Ovary (tissue), 9 donors: ENCODE results near the gene SOX5. TPM values are rescaled to one million over a fixed set of nuclear protein-coding genes. Genes with fewer than 3 reads are reported as not detected.

Source experiments
- DNase-seq, 5 donors: peaks; one replicate each; pipeline ENCODE4 v3.0.0-alpha.2; 2019 to 2020
- H3K27ac ChIP-seq, 2 donors: fragments of 200-600 bp; one replicate each; pipeline versions ENCODE4 v1.5.1 to v1.8.0; 2019 to 2022
- H3K27me3 ChIP-seq: fragments of 200-600 bp; one replicate; pipeline ENCODE4 v1.8.0; 2022
- H3K36me3 ChIP-seq: fragments of 200-600 bp; sonication (generic); one replicate; pipeline ENCODE4 v1.5.1; 2019
- H3K4me1 ChIP-seq: one replicate; pipeline ENCODE4 v1.8.1; 2013; ENCODE audit warnings: mild to moderate bottlenecking, moderate library complexity; ENCODE audit not compliant: insufficient read depth
- H3K4me3 ChIP-seq: fragments of 200-600 bp; sonication (generic); one replicate; pipeline ENCODE4 v1.5.1; 2017
- H3K9me3 ChIP-seq, 2 donors: fragments of 200-600 bp in 1 of 2; sonication (generic) in 1 of 2; one replicate each; pipeline versions ENCODE4 v1.5.1 to v1.8.1; 2013 to 2019; ENCODE audit warnings: mild to moderate bottlenecking in 1 of 2, moderate library complexity in 1 of 2
- EP300 ChIP-seq: sonication (generic); formaldehyde crosslinking; IDR thresholded peaks from one replicate; pipeline ENCODE4 v1.6.1; 2017; ENCODE audit warnings: antibody characterized with exemption
- POLR2A ChIP-seq: fragments of 450-650 bp; IDR thresholded peaks from one replicate; pipeline ENCODE4 v1.6.1; 2017; ENCODE audit warnings: antibody characterized with exemption, mild to moderate bottlenecking, moderate library complexity
- WGBS, 3 donors: extraction: QIAGEN DNeasy Blood & Tissue Kit in 1 of 3; methylation state at CpG; one replicate each; pipeline versions ENCODE4 v1.1.5 to v1.1.7; 2013 to 2017; 5-methylcytosine and 5-hydroxymethylcytosine counted together
- intact Hi-C, 4 donors: fragments of 100-400 bp; cut with DNase I; formaldehyde crosslinking; loops; one replicate each; pipeline versions ENCODE4 v1.11.0 to v1.15.1; 2022 to 2023
- polyA plus RNA-seq, 2 donors: library from polyadenylated mRNA; stranded (reverse); fragments of 200-250 nt in 1 of 2; fragments of 350-450 nt in 1 of 2; fragmentation: Illumina TruSeq in 1 of 2; extraction: RNeasy Lipid Tissue Mini Kit (QIAGEN cat#74804) in 1 of 2; gene quantifications; one replicate each; pipeline ENCODE4 v1.2.3, GENCODE V29; 2013 to 2014
- total RNA-seq, 7 donors: library from RNA; depleted of rRNA in 2 of 7; stranded (reverse); fragments of >200 nt in 2 of 7; fragmentation: NEBNext Ultra II Directional in 3 of 7; extraction: Animal tissue kit (Norgen Biotek cat#: 25700) in 3 of 7; gene quantifications; one replicate each; pipeline versions ENCODE4 v1.1.0 to v1.2.4, GENCODE V29; 2016 to 2023
- TF ChIP-seq, protein P1 (sequence below), 3 donors: fragments of 450-650 bp in 2 of 3; fragments of 200-600 bp in 1 of 3; IDR thresholded peaks; one replicate each; pipeline versions ENCODE4 v1.5.1 to v1.8.0; 2016 to 2022; ENCODE audit warnings: antibody characterized with exemption in 3 of 3, mild to moderate bottlenecking in 1 of 3
- donor health status: DM: no; HTN: no; CAD: no; lungs with moderate emphysema.
- donor health status: DM: no; HTN: no; CAD: no.
- donor health status: Bipolar disorder and iron deficiency.
- donor health status: DM: yes; HTN: yes; CAD: no.
- donor health status: DM: no; HTN: no; CAD: no.
- donor health status: DM: yes; HTN: yes; CAD: no.

The SOX5 gene
- total and polyA plus RNA-seq, 9 donors = 5.7 to 33.7 (median 21.4) TPM

DNA sequence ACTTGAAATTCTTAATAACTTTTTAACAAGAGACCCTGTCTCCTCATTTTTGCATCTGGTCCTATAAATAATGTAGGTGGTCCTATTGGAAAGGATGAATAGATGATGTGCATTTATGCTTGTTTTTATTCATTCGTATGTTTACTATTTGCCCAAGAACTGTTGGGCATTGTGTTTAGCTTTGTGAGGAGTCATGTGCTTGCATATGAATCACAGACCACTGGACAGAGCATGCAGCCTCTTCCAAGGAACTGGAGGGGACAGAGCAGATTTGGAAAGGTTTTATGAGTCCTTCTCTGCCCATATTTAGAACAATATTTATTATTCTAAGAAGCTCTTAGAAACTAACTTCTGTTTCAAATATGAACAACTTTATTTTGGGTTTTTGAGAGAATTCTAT is 414.0 kb downstream of the SOX5 start:
- TF ChIP-seq POLR2A (no peak), EP300 (no peak)
- TF ChIP-seq, protein P1, sequence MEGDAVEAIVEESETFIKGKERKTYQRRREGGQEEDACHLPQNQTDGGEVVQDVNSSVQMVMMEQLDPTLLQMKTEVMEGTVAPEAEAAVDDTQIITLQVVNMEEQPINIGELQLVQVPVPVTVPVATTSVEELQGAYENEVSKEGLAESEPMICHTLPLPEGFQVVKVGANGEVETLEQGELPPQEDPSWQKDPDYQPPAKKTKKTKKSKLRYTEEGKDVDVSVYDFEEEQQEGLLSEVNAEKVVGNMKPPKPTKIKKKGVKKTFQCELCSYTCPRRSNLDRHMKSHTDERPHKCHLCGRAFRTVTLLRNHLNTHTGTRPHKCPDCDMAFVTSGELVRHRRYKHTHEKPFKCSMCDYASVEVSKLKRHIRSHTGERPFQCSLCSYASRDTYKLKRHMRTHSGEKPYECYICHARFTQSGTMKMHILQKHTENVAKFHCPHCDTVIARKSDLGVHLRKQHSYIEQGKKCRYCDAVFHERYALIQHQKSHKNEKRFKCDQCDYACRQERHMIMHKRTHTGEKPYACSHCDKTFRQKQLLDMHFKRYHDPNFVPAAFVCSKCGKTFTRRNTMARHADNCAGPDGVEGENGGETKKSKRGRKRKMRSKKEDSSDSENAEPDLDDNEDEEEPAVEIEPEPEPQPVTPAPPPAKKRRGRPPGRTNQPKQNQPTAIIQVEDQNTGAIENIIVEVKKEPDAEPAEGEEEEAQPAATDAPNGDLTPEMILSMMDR (IDR thresholded peaks at IDR 0.05) = no peak
- DNase-seq = no peak
- Histone ChIP-seq H3K9me3 (no peaks in the 10 kb centered on the region), H3K36me3 (no peaks in the 10 kb centered on the region), H3K27ac (no peak overlapping the region), H3K4me1 (no peaks in the 10 kb centered on the region), H3K4me3 (no peak overlapping the region), H3K27me3 (no peaks in the 10 kb centered on the region)
- 82 to 95% (median 94%) methylated on average over 1 of the region's 1 CpG for WGBS, 3 donors
- intact Hi-C loops = no loop called here

DNA sequence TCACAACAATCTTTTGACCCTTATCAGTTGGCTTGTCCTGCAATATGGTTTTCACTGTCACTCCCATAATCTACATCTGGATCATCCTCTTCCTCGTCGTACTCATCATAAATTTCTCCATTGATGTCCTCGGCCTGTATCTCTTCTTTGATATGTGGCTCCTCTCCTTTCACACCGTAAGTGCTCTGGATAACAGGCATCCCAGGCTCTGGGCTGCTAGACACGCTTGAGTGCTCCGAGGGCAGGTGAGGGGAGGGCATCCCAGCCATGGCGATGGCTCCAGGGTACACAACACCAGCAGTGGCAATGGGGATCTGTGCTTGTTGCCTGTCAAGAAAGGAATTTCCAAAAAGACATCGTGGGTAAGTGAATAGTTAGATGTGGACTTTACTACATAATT is 415.3 kb downstream of the SOX5 start:
- Histone ChIP-seq H3K4me1 (no peaks in the 10 kb centered on the region), H3K9me3 (no peaks in the 10 kb centered on the region), H3K36me3 (no peaks in the 10 kb centered on the region), H3K27me3 (no peaks in the 10 kb centered on the region), H3K4me3 (no peak overlapping the region), H3K27ac (no peak overlapping the region)
- TF ChIP-seq, protein P1 (IDR thresholded peaks at IDR 0.05) = no peak
- TF ChIP-seq EP300 = no peak
- no peak for TF ChIP-seq POLR2A
- intact Hi-C loops = no loop called here
- no peak for DNase-seq
- WGBS, 3 donors = 86 to 90% (median 90%) methylated on average over 8 of the region's 8 CpGs

DNA sequence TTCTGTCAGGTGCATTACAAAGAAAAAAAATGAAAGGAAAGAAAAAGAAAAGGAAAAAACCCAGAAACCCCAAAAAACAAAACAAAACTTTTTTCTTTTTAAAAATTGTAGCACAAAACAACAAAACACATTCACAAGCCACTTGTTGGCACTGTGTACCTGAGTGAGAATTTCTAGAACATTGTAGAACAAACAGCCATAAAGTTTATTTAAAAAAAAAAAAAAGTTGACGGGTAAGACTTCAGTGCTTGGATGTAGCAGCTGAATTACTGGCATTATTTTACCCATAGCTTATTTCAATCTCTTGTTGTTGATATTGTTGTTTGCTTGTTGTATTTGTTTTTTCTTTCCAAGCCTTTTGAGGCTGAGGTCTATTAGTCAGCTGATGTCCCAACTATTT is 415.8 kb downstream of the SOX5 start:
- TF ChIP-seq, protein P1 (IDR thresholded peaks at IDR 0.05) = no peak
- TF ChIP-seq POLR2A (no peak), EP300 (no peak)
- no peaks in the 10 kb centered on the region for H3K4me1 ChIP-seq
- H3K36me3 ChIP-seq = no peaks in the 10 kb centered on the region
- H3K27ac ChIP-seq = no peak overlapping the region
- no peak for DNase-seq
- 92 to 98% (median 94%) methylated on average over 1 of the region's 1 CpG for WGBS, 3 donors
- no peak overlapping the region for H3K4me3 ChIP-seq
- no peaks in the 10 kb centered on the region for H3K9me3 ChIP-seq
- H3K27me3 ChIP-seq = no peaks in the 10 kb centered on the region
- intact Hi-C loops = no loop called here

DNA sequence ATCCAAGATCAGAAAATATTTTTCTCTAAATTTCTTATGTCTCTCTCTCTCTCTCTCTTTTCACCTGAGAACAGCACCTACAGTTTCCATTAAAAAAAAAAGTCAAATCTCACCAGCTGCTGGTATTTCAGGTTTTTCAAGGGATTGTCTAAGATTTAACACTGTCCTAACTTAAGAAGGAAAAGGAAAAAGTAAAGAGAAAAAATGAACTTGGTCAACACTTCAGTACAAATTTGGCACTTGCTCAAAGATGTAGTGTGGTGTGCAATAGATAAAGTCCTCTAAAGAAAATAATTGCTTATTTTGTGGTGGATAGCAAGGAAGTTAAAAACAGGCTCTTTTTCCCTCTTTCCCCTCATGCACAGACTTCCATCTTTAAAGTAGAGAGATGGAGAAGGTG is 416.2 kb downstream of the SOX5 start:
- H3K27me3 ChIP-seq = no peaks in the 10 kb centered on the region
- intact Hi-C loops = no loop called here
- DNase-seq = no peak
- H3K36me3 ChIP-seq = no peaks in the 10 kb centered on the region
- TF ChIP-seq, protein P1 (IDR thresholded peaks at IDR 0.05) = no peak
- no peak for TF ChIP-seq EP300
- no peak for TF ChIP-seq POLR2A
- H3K4me1 ChIP-seq = no peaks in the 10 kb centered on the region
- H3K9me3 ChIP-seq = no peaks in the 10 kb centered on the region
- no peak overlapping the region for H3K27ac ChIP-seq
- no peak overlapping the region for H3K4me3 ChIP-seq

DNA sequence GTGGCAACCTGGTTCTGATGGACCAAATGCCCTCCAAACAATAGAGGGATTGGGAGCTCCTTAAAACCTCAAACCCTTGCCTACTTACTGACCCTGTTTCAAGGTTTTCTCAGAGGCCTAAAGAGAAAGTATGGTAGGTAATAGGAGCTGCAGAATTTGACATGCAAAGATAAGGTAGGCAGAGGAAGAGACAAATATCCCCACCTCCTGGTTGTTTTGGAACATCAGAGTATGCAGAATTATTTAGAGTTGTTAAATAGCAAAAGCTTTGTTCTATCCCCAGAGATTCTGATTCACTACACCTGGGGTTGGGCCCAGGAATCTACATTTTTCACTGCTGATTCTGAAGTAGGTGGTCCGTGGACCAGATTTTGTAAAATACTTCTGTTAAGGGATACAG is 421.2 kb downstream of the SOX5 start:
- no peaks in the 10 kb centered on the region for H3K36me3 ChIP-seq
- intact Hi-C loops = no loop called here
- no peaks in the 10 kb centered on the region for H3K27me3 ChIP-seq
- TF ChIP-seq, protein P1 (IDR thresholded peaks at IDR 0.05) = no peak
- TF ChIP-seq POLR2A (no peak), EP300 (no peak)
- no peak overlapping the region for H3K27ac ChIP-seq
- 99 to 100% (median 100%) methylated on average over 1 of the region's 1 CpG for WGBS, 3 donors
- H3K4me1 ChIP-seq = no peaks in the 10 kb centered on the region
- DNase-seq = no peak
- no peaks in the 10 kb centered on the region for H3K9me3 ChIP-seq
- no peak overlapping the region for H3K4me3 ChIP-seq
